Measurements from ENCODE around the gene BORCS5.

Gene BORCS5

DNA sequence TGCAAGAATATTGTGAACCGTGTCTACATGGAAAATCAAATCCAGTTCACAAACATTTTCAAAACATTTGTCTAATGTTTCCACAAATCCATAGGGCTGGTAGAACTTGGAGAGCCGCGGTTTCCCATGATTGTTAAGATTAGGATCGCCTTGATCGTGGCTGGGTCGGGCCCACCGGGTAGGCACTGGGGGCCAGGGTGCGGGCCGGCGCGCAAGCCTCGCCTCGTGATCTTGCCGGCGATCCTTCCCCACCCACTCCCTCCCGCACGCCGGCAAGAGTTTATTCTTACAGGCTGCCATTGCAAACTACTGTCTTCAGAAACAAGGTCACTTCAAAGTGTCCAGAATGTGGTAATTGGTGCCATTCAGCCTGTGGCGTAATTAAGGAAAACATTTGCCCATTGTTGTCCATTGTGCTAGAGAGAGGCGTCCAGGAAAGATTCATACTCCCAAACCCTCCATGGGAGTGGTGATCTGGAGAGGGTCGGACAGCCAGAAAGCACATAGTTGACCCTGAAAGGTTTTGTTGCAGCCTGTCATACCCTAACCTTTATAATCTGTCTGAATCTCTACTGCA is 95.5 kb downstream of the BORCS5 start:
- Histone ChIP-seq H3K79me2 (ENCODE audit: insufficient read depth, low read depth) (no peaks in the 10 kb centered on the region), H3K4me3 (IDR thresholded peaks at IDR 0.05; ENCODE audit: insufficient read depth, low read depth, low read length) (no peak overlapping the region), H3K4me1 (ENCODE audit: low read depth, poor library complexity, severe bottlenecking) (peaks cover 7% of the 10 kb centered on the region), H2AFZ (ENCODE audit: low read depth) (no peak overlapping the region), H4K20me1 (ENCODE audit: insufficient read depth) (no peaks in the 10 kb centered on the region), H3K27ac (no peak overlapping the region), H3K36me3 (ENCODE audit: insufficient read depth) (no peaks in the 10 kb centered on the region), H3K27me3 (ENCODE audit: insufficient read depth, low read depth) (no peaks in the 10 kb centered on the region), H3K9ac (no peak overlapping the region), H3K4me2 (no peak overlapping the region)
- TF ChIP-seq, protein P1, sequence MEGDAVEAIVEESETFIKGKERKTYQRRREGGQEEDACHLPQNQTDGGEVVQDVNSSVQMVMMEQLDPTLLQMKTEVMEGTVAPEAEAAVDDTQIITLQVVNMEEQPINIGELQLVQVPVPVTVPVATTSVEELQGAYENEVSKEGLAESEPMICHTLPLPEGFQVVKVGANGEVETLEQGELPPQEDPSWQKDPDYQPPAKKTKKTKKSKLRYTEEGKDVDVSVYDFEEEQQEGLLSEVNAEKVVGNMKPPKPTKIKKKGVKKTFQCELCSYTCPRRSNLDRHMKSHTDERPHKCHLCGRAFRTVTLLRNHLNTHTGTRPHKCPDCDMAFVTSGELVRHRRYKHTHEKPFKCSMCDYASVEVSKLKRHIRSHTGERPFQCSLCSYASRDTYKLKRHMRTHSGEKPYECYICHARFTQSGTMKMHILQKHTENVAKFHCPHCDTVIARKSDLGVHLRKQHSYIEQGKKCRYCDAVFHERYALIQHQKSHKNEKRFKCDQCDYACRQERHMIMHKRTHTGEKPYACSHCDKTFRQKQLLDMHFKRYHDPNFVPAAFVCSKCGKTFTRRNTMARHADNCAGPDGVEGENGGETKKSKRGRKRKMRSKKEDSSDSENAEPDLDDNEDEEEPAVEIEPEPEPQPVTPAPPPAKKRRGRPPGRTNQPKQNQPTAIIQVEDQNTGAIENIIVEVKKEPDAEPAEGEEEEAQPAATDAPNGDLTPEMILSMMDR (conservative IDR thresholded peaks at IDR 0.05; ENCODE audit: low read depth, low read length), result no peak

GRCh38 chr12:12453635-12454034 is 96.8 kb downstream of the BORCS5 start:
- no peak overlapping the region for H3K4me2 ChIP-seq
- no peak overlapping the region for H3K27ac ChIP-seq
- H3K4me1 ChIP-seq (ENCODE audit: low read depth, poor library complexity, severe bottlenecking), result peaks cover 7% of the 10 kb centered on the region
- H4K20me1 ChIP-seq (ENCODE audit: insufficient read depth), result no peaks in the 10 kb centered on the region
- no peak overlapping the region for H3K9ac ChIP-seq
- H3K4me3 ChIP-seq (IDR thresholded peaks at IDR 0.05; ENCODE audit: insufficient read depth, low read depth, low read length), result no peak overlapping the region
- H3K79me2 ChIP-seq (ENCODE audit: insufficient read depth, low read depth), result no peaks in the 10 kb centered on the region
- TF ChIP-seq, protein P1 (conservative IDR thresholded peaks at IDR 0.05; ENCODE audit: low read depth, low read length), result no peak
- no peak overlapping the region for H2AFZ ChIP-seq (ENCODE audit: low read depth)
- no peaks in the 10 kb centered on the region for H3K36me3 ChIP-seq (ENCODE audit: insufficient read depth)
- no peaks in the 10 kb centered on the region for H3K27me3 ChIP-seq (ENCODE audit: insufficient read depth, low read depth)

- no peak overlapping the region for H2AFZ ChIP-seq (ENCODE audit: low read depth)
- H3K4me2 ChIP-seq, result no peak overlapping the region
- no peaks in the 10 kb centered on the region for H3K79me2 ChIP-seq (ENCODE audit: insufficient read depth, low read depth)
- TF ChIP-seq, protein P1 (conservative IDR thresholded peaks at IDR 0.05; ENCODE audit: low read depth, low read length), result no peak
- H4K20me1 ChIP-seq (ENCODE audit: insufficient read depth), result no peaks in the 10 kb centered on the region
- no peaks in the 10 kb centered on the region for H3K27me3 ChIP-seq (ENCODE audit: insufficient read depth, low read depth)
- peaks cover 7% of the 10 kb centered on the region for H3K4me1 ChIP-seq (ENCODE audit: low read depth, poor library complexity, severe bottlenecking)
- no peaks in the 10 kb centered on the region for H3K36me3 ChIP-seq (ENCODE audit: insufficient read depth)
- no peak overlapping the region for H3K27ac ChIP-seq
- no peak overlapping the region for H3K4me3 ChIP-seq (IDR thresholded peaks at IDR 0.05; ENCODE audit: insufficient read depth, low read depth, low read length)
- no peak overlapping the region for H3K9ac ChIP-seq
Measured at GRCh38 chr12:12454315-12454714, 97.4 kb downstream of the BORCS5 start.

GRCh38 chr12:12456637-12457036 is 99.8 kb downstream of the BORCS5 start:
- H3K27ac ChIP-seq, result no peak overlapping the region
- H3K36me3 ChIP-seq (ENCODE audit: insufficient read depth), result no peaks in the 10 kb centered on the region
- H4K20me1 ChIP-seq (ENCODE audit: insufficient read depth), result no peaks in the 10 kb centered on the region
- H3K79me2 ChIP-seq (ENCODE audit: insufficient read depth, low read depth), result no peaks in the 10 kb centered on the region
- peaks cover 7% of the 10 kb centered on the region for H3K4me1 ChIP-seq (ENCODE audit: low read depth, poor library complexity, severe bottlenecking)
- no peak overlapping the region for H3K4me2 ChIP-seq
- TF ChIP-seq, protein P1 (conservative IDR thresholded peaks at IDR 0.05; ENCODE audit: low read depth, low read length), result no peak
- no peaks in the 10 kb centered on the region for H3K27me3 ChIP-seq (ENCODE audit: insufficient read depth, low read depth)
- H2AFZ ChIP-seq (ENCODE audit: low read depth), result no peak overlapping the region
- H3K4me3 ChIP-seq (IDR thresholded peaks at IDR 0.05; ENCODE audit: insufficient read depth, low read depth, low read length), result no peak overlapping the region
- H3K9ac ChIP-seq, result no peak overlapping the region
